IPS-NIHi11 (cell line): Measurements from ENCODE around the gene CEP70.
"Not testable (repeated sequence)": the region's sequence is repeated elsewhere in the genome, so short reads cannot be mapped to it uniquely, and the experiment has no call there.

Experiments used
- DNase-seq: peaks from one replicate; pipeline ENCODE4 v3.0.0; 2012; ENCODE audit warnings: mixed read lengths, low spot score

The CEP70 gene, protein sequence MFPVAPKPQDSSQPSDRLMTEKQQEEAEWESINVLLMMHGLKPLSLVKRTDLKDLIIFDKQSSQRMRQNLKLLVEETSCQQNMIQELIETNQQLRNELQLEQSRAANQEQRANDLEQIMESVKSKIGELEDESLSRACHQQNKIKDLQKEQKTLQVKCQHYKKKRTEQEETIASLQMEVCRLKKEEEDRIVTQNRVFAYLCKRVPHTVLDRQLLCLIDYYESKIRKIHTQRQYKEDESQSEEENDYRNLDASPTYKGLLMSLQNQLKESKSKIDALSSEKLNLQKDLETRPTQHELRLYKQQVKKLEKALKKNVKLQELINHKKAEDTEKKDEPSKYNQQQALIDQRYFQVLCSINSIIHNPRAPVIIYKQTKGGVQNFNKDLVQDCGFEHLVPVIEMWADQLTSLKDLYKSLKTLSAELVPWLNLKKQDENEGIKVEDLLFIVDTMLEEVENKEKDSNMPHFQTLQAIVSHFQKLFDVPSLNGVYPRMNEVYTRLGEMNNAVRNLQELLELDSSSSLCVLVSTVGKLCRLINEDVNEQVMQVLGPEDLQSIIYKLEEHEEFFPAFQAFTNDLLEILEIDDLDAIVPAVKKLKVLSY

DNA sequence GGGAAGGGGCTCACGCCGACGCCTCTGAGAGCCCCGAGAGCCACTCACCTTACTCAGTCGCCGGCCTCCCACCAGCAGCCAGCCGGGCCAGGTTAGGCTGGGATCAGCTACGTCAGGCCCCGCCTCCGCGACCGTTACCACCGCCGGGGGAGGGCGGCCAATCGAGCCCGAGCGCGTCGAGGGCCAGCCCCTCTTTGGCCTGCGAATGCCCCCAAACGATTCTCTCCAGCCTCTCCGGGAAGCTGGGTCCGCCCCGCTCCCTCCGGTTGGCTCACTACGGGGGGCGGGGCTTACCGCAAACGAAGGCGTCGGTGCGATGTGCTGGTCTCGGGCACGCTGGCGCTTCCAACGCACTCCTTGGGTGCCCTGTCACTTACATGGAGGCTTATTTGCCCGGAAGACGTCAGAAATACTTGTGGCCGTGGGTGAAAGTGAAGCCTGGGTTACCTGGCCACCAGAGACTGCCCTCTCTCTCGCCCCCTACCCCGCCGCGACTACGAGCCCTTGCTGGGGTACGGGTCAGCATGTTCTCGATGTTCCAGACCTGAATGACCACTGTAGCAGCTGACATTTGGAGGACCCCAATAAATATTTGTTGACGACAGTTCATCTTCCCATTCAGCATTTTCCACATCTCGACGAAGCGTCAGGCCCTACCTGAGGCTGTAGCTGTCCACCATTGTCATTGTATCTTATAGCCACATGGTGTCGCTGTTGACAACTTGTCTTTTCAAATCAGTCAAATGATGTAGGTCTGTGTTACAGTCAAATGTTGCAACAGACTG, at the start of gene CEP70:
Gene CEP70 (minus strand): TSS at position 111 of the 785 bp plus-strand sequence. CDS start 21,333 bp downstream, outside the sequence.
- peak; percentile 95 for DNase-seq

DNA sequence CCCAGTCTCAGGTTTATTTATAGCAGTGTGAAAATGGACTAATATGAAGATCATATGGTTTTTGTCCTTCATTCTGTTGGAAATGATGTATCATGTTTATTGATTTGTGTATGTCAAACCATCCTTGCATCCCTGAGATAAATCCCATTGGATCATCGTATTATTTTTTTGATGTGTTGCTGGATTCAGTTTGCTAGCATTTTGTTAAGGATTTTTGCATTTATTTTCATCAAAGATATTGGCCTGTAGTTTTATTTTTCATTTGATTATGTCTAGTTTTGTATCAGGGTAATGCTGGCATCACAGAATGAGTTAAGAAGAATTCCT, 48.8 kb upstream of the CEP70 start:
- DNase-seq = no peak

DNA sequence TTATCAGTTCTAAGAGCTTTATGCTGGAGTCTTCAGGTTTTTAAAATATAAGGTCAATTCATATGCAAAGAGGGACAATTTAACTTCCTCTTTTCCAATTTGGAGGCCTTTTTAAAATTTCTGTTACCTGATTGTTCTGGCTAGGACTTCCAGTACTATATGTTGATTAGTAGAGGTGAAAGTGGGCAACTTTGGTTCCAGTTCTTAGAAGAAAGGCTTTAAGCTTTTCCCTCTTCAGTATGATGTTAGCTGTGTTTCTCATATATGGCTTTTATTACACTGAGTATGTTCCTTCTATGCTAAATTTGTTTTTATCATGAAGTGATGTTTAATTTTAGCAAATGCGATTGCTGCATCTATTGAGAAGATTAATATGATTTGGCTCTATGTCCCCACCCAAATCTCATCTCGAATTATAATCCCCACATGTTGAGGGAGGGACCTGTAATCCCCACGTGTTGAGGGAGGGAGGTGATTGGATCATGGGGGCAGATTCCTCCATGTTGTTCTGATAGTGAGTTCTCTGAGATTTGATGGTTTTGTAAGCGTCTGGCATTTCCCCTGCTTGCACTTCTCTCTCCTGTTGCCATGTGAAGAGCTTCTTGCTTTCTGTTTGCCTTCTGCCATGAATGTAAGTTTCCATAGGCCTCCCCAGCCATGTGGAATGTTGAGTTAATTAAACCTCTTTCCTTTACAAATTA, 48.3 kb upstream of the CEP70 start:
- no peak for DNase-seq

DNA sequence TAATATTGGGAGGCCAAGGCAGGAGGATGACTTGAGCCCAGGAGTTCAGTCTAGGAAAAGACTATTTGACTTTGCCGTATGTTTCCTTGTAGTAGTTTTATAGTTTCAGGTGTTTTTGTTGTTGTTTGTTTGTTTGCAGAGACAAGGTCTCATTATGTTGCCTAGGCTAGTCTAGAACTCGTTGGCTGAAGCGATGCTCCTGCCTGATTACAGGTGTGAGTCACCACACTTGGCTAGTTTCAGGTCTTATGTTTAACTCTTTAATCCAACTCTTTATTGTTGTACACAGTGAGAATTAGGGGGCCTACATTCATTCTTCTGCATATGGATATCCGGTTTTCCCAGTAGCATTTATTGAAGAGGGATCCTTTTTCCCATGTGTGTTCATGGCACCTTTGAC, 46.5 kb upstream of the CEP70 start:
- DNase-seq = no peak

DNA sequence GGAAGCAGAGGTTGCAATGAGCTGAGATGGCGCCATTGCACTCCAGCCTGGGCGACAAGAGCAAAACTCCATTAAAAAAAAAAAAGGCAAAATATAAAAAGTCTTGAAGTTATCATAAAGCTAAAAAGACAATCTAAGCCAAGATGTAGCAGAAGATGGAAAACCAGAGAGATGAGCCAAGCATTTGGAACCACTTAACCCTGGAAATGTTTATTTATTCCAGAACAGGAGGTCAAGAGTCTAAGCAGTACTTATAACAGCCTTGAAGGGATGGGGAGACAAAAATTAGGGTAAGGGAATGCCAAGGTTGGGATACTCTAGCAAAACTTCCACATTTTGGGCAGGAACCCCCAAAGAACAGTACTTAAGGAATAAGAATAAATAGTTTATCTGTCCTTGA, 44.6 kb upstream of the CEP70 start:
- DNase-seq = no peak

DNA sequence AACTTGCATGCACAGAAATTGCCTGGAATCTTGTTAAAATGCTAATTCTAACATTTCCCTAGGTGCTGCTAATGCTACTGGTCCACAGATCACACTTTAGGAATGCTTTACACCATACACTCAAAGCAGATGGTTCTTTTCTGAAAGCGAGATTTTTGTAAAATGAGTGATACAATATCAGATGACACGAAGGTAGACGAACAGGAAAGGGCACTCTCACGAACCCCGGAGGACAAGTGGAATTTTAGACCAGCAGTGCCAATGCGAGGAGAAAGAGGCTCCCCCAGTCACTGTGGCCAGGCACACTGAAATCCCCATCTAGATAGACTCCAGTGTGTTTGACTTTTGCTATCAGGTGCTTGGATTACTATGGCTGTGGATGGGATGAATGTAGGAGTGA, 35.5 kb upstream of the CEP70 start:
- no peak for DNase-seq

DNA sequence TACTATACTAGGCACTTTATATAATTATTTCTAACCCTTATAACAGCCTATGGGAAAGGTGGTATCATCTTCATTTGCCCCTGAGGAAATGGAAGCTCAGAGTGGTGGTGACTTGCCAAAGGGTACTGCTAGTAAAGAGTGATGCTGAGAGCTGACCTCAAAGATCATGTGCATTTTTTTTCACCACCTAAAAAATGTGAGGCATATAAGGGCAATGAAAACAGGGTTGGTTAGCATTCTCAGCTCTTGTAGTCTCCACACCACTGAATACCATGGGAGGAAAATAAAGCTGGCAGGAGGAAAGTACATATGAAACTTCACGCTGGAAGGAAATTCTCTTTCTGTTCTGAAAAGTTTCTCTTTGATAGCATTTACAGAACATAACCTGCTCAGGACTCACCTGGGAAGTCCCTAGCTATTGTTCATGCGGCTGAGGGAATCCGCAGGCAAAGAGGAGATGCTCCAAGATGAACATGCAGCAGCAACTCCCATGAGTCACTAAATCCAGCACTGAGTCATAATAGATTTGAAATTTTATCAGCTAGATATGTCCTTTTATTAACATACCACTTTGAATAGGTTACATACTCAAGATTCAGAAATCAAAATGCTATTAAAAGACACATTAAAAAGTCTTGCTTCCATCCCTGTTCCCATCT, 31.8 kb upstream of the CEP70 start:
- DNase-seq = no peak

DNA sequence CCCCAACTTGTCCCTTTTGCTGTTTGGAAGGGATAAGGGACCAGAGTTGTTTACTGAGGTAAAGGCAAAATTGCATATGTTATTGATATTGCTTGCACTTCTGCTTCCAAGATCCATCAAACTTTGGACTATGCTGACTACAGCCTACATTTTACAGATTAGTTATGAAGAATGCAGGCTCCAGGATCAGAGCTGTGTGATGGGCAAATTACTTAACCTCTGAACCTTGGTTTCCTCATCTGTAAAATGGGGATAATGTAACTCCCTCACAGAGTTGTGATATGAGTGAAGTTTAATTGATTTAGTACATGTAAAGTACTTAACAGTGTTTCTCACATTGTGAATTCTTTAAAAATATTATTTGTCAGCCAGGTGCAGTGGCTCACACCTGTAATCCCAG, 30.5 kb upstream of the CEP70 start:
- no peak for DNase-seq

DNA sequence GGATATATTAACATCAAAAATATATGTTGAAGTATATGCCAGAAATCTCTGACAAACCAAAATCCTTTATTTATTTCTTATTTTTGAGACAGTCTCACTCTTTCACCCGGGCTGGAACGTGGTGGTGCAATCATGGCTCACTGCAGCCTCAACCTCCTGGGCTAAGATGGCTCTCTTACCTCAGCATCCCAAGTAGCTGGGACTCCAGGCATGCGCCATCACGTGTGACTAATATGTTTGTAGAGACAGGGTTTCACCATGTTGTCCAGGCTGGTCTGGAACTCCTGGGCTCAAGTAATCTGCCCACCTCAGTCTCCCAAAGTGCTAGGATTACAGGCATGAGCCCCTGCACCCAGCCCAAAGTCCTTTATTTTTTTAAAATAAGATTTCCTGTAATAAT, 26.4 kb upstream of the CEP70 start:
- no peak for DNase-seq

DNA sequence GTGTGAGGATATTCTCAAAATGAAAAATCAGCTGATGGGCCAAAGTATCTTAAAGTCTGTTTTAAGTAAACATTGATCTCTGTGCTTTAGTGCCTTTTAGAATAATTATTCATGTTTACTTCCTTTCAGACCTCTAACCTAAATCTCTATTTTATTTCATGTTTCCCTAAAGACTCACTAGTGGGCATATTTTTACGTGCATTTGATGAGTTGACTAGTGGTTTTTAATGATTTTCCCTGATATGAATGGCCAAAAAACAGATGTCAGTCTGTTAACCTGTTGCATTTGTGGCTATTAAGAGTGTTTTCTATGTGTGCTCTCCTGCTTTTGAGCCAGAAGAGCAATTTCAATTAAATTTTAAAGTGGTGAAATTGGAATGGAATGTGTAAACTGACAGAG, 21.4 kb upstream of the CEP70 start:
- DNase-seq = no peak

DNA sequence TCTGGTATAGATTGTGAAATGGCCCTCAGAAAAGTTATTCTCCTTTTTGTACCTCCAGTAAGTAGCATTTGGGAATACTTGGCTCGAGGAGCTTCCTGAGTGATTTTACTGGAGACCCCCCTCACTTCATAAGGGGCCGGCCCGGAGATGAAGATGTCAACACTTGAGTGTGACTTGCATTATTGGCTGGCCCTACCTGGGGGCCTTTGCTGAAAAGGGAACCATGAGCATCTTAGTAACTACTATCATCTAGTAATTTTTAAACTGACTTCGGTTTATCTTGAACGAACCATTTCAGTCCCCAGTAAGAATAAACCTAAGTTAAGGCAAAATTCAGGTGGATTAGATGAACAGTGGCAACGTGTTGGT, 15.8 kb upstream of the CEP70 start:
- DNase-seq = no peak

DNA sequence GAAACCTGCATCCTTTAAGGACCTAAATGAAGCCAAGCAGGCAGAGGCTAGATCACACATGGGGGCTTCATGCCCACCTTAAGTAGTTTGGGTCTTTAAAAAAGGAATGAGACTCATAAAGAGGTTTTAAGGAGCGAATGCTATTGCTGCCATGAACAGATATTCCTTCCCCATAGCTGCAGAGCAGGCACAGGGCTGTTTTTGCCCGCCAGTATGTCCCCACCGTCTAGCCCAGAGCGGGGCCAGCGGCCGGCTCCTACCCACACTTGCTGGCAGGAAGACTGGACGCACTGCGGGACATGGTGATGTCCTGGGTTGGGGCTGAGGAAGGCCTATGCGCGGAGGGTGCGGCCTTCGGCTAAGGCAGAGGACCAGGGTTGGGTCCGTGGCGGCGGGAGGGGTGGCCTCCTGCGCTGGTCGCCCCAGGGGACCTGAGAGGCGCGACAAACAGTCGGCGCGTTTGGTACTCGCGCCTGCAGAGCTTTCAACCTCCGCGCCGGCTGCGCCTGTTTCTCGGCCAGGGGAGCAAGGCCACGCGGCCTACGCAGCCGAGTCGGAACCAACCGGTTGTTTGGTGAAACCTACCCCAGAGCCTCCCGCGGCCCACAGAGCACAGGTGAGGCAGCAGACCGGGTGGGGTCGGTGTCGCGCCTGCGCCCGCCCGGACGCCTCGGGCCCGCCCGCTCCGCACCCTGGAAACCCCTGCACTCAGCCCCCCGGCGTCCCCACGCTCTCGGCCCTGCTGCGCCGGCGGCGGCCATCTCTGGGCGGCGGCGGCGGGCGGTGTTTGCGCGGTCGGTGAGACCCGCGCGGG, 14.5 kb upstream of the CEP70 start, which contains the start of gene FAIM:
Gene FAIM (plus strand): TSS at position 450 of the 814 bp plus-strand sequence. CDS start 10,956 bp downstream, outside the sequence.
- DNase-seq = peak; percentile 69

DNA sequence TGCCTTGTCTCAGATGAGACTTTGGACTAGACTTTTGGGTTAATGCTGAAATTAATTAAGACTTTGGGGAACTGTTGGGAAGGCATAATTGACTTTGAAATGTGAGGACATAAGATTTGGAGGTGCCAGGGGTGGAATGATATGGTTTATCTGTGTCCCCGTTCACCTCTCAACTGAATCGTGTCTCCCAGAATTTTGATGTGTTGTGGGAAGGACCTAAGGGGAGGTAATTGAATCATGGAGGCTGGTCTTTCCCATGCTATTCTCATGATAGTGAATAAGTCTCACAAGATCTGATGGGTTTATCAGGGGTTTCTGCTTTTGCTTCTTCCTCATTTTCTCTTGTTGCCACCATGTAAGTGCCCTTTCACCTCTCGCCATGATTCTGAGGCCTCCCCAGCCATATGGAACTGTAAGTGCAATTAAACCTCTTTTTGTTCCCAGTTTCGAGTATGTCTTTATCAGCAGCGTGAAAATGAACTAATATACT, 10.1 kb upstream of the CEP70 start:
- DNase-seq = not testable (repeated sequence)

DNA sequence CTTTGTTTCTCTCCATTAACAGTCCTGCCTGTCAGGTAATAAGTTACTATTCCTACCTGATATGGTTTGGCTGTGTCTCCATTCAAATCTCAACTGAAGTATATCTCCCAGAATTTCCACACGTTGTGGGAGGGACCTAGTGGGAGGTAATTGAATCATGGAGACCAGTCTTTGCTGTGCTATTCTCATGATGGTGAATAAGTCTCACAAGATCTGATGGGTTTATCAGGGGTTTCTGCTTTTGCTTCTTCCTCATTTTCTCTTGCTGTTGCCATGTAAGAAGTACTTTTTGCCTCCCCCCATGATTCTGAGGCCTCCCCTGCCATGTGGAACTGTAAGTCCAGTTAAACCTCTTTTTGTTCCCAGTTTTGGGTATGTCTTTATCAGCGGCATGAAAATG, 7.6 kb upstream of the CEP70 start:
- DNase-seq = not testable (repeated sequence)

DNA sequence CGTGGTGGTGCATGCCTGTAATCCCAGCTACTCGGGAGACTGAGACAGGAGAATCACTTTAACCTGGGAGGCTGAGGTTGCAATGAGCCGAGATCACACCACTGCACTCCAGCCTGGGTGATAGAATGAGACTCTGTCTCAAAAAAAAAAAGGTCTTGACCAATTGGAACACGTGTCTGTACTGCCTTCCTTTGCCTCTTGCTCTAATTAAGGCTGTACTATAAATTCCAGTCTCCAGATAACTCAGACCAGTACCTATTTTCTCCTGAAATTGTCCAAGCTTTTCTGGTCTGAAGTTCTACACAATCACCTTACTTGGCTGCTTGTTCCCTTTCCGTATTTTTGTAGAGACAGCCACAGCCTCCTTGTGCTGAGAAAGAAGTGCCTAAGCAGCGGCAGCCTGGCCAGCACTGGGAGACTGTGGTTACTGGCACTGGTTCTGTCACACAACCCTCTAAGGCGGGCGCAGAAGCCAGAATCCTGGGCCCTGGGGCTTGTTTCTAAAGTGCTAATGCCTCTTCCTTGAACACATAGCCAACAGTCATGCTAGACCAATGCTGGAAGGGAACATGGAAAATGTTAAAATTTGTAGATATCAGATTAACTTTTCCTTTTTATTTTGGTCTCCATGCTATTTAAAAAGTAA, 6.2 kb upstream of the CEP70 start:
- no peak for DNase-seq

DNA sequence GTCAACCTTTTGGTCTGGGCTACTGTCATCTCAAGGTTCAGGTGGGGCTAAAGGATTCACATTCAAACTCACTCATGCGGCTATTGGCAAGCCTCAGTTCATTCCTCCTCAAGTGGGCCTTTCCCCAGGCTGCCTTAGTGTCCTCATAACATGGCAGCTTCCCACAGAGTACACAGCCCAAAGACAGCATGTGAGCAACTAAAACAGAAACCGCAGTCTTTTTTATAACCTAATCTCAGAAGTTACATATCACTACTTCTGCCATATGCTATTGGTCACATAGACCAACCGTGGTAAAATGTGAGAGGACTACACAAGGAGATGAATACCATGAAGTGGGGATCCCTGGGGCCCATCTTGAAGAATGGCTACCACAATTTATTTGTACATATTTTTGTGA, 4.5 kb upstream of the CEP70 start:
- DNase-seq = no peak

DNA sequence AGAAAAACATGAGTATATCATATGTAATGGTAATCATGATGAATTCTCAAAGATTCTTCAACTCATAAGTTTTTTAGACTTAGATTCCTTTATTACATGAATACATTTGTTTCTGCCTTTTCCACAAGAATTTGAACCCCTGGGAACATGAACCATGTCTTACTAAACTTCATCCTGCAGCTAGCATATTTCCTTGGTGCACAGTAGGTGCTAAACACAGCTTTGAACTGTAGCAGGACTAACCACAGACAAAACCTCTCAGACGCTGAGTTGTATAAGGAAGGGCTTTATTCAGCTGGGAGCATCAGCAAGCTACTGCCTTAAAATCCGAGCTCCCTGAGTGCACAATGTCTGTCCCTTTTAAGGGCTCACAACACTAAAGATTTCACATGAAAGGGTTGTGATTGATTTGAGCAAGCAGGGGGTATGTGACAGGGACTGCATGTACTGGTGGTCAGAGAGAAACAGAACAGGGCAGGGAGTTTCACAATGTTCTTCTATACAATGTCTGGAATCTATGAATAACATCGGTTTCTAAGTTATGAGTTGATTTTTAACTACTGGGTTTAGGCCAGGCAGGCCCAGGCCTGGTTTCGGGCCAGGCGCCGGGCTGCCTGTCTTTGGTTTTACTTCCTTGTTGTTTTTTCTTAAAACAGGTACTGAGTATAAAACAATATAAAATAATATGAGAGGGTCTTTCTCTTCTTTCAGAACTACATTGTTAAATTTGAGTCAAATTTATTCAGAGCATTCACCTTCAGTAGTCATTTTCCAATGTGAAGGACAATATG, 3.3 kb upstream of the CEP70 start:
- DNase-seq = not testable (repeated sequence)

DNA sequence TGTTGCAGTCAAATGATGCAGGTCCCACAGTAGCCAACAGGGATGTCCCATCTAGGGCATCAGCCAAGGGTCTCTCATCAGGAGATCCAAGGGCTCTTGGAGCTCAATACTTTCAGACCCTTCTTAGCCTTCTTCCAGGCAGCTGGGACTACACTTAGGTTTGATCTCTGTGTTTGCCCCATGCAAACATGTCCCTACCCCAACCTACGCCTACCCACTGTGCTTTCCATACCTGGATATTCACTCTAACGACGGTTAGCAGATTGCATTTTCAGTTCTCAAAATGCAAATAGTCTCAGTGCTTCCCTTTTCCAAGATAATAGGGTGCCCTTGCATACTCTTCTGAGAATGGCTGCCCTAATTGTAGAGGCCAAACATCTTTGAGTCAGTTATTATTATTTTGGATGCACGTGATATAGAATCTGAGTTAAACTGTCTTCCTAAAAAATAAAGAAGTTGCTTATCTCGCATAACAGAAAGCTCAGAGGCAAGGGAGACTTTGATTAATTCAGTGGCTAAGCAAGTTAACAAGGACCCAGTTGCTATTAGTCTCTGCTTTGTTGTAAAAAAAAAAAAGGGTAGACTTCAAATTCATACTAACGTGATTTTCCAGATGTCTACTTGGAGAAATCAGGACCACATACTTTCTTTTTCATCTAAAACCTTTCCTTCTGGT, 1.0 kb upstream of the CEP70 start:
- DNase-seq = no peak
